Parathyroid adenoma (tissue), 2 donors: ENCODE measurements around the gene ISLR.

Experiments used
- H2AFZ ChIP-seq: fragments of 300-600 bp; sonication (generic); one replicate; pipeline ENCODE4 v1.7.0; 2017; ENCODE audit warnings: antibody characterized with exemption, mild to moderate bottlenecking
- H3K27ac ChIP-seq: fragments of 300-600 bp; sonication (generic); one replicate; pipeline ENCODE4 v1.7.0; 2017
- H3K27me3 ChIP-seq: fragments of 300-600 bp; sonication (generic); one replicate; pipeline ENCODE4 v1.7.0; 2017; ENCODE audit warnings: low read length; ENCODE audit not compliant: control insufficient read depth, insufficient read depth
- H3K36me3 ChIP-seq: fragments of 300-600 bp; sonication (generic); one replicate; pipeline ENCODE4 v1.7.0; 2017; ENCODE audit warnings: low read length; ENCODE audit not compliant: control insufficient read depth, insufficient read depth
- H3K4me1 ChIP-seq: fragments of 300-600 bp; sonication (generic); one replicate; pipeline ENCODE4 v1.7.0; 2017; ENCODE audit warnings: control low read depth
- H3K4me2 ChIP-seq: fragments of 300-600 bp; sonication (generic); one replicate; pipeline ENCODE4 v1.7.0; 2017; ENCODE audit warnings: low read length
- H3K4me3 ChIP-seq: fragments of 300-600 bp; sonication (generic); one replicate; pipeline ENCODE4 v1.7.0; 2017; ENCODE audit warnings: low read depth, low read length
- H3K79me2 ChIP-seq: fragments of 300-600 bp; sonication (generic); one replicate; pipeline ENCODE4 v1.7.0; 2017; ENCODE audit warnings: control low read depth
- H3K9ac ChIP-seq: fragments of 300-600 bp; sonication (generic); one replicate; pipeline ENCODE4 v1.7.0; 2017; ENCODE audit warnings: mild to moderate bottlenecking
- H3K9me3 ChIP-seq: fragments of 300-600 bp; sonication (generic); one replicate; pipeline ENCODE4 v1.7.0; 2017; ENCODE audit warnings: low read length; ENCODE audit not compliant: control insufficient read depth
- TF ChIP-seq, protein P1 (sequence below): fragments of 300-600 bp; sonication (generic); IDR thresholded peaks from one replicate; pipeline ENCODE4 v1.7.0; 2017; ENCODE audit warnings: antibody characterized with exemption, mild to moderate bottlenecking
- donor health status: primary hyperparathyroidism.

The ISLR gene

DNA sequence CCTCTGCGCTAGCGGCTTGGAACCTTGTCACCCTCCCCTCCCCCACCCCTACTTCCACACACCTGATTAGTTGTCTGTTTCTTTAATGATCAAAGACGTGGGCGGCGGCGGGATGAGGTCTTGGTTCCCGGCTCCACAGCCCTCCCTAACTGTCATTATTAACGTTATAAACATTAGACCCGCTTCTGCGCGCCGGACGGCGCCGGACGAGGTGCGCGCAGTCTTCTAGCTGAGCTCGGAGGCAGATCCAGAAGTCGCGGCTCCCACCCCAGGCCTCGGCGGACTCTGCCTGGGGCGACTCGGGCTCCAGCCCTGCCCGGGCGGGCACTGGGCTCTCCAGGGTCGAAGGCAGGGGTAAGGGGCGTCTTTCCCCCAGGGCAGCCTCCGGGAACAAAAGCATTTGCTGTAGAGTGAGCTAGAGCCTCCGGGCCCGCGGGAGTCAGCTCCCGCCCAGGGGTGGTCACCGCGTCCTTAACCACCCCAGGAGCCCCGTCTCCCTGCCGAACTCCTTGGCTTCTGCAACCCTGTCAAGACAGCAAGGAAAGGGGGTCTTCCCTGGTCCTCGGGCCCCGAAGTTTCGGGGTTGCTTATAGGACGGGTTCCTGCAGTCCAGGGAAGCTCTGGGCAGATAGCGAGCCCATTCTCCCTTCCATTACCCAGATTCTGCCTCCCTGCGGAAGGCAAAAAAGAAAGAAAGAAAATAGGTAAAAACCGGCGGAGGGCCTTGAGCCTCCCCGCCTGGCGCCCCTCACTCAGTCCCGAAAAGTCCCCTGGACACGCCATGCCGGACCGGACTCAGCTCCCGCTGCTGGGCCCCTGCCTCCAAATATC lies 45.3 kb upstream of the ISLR start:
- Histone ChIP-seq H3K27ac (no peak overlapping the region), H3K79me2 (no peaks in the 10 kb centered on the region), H3K4me3 (peak overlapping the region; percentile 16), H3K4me1 (no peaks in the 10 kb centered on the region), H3K4me2 (peak overlapping the region; percentile 64), H3K27me3 (peaks cover 3% of the 10 kb centered on the region), H3K9me3 (no peaks in the 10 kb centered on the region), H3K9ac (no peak overlapping the region), H2AFZ (peak overlapping the region; percentile 50), H3K36me3 (no peaks in the 10 kb centered on the region)
- TF ChIP-seq, protein P1, sequence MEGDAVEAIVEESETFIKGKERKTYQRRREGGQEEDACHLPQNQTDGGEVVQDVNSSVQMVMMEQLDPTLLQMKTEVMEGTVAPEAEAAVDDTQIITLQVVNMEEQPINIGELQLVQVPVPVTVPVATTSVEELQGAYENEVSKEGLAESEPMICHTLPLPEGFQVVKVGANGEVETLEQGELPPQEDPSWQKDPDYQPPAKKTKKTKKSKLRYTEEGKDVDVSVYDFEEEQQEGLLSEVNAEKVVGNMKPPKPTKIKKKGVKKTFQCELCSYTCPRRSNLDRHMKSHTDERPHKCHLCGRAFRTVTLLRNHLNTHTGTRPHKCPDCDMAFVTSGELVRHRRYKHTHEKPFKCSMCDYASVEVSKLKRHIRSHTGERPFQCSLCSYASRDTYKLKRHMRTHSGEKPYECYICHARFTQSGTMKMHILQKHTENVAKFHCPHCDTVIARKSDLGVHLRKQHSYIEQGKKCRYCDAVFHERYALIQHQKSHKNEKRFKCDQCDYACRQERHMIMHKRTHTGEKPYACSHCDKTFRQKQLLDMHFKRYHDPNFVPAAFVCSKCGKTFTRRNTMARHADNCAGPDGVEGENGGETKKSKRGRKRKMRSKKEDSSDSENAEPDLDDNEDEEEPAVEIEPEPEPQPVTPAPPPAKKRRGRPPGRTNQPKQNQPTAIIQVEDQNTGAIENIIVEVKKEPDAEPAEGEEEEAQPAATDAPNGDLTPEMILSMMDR: no peak

DNA sequence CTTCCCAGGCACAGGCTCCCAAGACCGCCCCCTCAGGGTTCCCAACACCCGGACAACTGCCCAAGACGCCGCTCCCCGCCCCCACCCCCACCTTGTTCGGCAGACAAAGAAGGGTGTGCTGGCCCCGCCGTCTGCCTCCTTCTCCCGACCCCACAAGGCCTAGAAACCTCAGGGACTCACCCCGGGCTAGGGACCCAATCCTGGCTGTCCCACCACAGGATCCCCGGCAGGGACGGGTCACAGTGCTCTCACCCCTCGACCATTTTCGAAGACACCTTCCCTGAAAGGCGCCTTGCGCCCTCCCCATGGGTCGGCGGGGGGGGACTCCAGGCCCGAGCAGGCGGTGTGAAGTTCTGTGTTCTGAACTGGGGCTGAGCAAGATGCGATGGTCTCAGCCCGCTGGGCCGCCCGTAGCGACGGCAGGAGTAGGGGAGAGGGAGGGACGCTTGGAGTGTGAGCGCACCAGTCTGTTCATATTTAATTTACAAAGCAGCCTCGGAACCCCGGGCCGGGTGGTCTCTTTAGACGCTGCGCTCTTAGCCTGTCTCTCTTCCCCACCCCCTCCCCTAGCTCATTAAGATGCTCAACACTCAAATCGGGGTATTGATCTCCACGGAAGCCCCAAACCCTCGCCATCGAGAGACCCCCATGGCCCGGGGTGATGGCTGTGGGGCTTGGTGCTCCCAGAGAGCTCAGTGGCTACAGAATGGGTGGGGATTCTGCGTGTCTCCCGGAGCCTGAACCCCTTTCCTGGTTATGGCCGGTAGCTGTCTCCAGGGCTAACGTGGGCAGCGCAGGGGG lies 44.5 kb upstream of the ISLR start:
- TF ChIP-seq, protein P1: no peak
- no peaks in the 10 kb centered on the region for H3K9me3 ChIP-seq
- no peaks in the 10 kb centered on the region for H3K36me3 ChIP-seq
- no peak overlapping the region for H3K4me3 ChIP-seq
- peaks cover 6% of the 10 kb centered on the region for H3K27me3 ChIP-seq
- no peak overlapping the region for H2AFZ ChIP-seq
- no peak overlapping the region for H3K27ac ChIP-seq
- H3K79me2 ChIP-seq: no peaks in the 10 kb centered on the region
- peak overlapping the region; percentile 22 for H3K4me2 ChIP-seq
- no peak overlapping the region for H3K9ac ChIP-seq
- H3K4me1 ChIP-seq: no peaks in the 10 kb centered on the region

DNA sequence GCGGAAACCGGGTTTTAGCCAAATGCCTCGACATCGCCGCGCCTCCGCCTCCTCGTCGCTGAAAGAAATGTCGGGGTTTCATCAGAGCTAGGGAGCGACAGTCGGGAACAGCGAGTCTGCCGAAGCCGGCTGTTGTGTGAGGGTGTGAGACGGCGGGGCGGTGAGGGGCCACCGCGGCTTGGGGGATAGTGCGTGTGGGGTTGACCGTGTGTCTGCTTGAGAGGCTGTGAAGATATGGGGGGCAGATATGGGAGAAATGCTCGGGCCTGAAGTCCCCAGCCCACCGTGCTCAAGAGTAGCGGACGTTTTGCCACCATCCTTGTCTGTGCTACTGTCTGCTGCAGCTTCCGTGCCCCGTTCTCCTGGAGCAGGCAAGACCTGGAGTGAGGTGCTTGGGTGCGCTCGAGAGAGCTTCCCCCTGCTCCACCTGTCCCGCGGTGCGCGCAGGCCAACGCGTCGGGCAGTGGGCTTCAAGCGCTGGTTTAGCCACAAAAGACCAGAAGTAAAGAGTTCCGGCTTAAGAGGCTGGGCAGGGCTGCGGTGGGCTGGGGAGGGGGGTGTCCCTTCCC lies 43.8 kb upstream of the ISLR start:
- Histone ChIP-seq H3K27me3 (peaks cover 6% of the 10 kb centered on the region), H3K36me3 (no peaks in the 10 kb centered on the region), H3K4me2 (no peak overlapping the region), H2AFZ (no peak overlapping the region), H3K4me3 (no peak overlapping the region), H3K79me2 (no peaks in the 10 kb centered on the region), H3K9me3 (no peaks in the 10 kb centered on the region), H3K9ac (no peak overlapping the region), H3K4me1 (no peaks in the 10 kb centered on the region), H3K27ac (no peak overlapping the region)
- TF ChIP-seq, protein P1: no peak

DNA sequence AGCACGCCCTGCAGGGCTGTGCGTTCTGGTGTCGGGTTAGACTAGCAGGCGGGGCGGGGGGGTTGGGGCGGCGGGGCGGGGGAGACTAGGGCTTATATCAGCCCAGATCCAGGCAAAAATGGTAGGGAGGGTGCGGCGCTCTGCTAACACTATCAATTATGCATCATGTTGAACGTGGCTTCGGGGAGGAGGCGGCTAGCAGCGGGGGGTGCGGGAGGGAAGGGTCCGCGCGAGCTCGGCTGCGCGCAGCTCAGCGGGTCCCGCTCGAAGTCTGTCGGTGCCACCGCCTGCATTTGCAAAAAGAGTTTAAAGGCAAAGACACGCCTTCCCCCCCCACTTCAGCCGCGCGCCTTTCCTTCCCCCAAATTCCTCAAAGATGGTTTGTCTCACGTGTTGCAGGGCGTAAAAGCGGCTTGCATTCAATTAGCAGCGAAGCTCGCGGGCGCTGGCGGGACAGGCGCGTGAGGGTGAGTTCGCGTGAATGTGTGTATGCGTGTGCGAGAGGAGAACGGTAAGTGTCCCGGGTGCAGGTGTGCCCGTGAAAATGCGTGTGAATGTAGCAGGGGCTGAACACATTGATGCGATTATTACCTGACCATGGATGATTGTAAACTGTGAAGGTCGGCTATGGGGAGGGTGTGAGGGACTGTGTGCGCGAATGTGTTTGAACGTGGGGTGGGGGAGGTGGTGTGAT lies 43.2 kb upstream of the ISLR start, which contains the start of gene ISLR2:
Gene ISLR2, plus strand, starts transcription at position 432 of the 694 bp plus-strand sequence. CDS start 2,169 bp downstream, outside the sequence.
- TF ChIP-seq, protein P1: no peak
- no peak within 1 kb of the TSS for H3K9ac ChIP-seq
- H3K27ac ChIP-seq: no peak within 1 kb of the TSS
- H2AFZ ChIP-seq: no peak within 1 kb of the TSS
- H3K36me3 ChIP-seq: no peaks in the 10 kb centered on the region
- H3K4me3 ChIP-seq: no peak within 1 kb of the TSS
- H3K27me3 ChIP-seq: peaks cover 6% of the 10 kb centered on the region
- H3K4me2 ChIP-seq: no peak within 1 kb of the TSS
- H3K4me1 ChIP-seq: no peaks in the 10 kb centered on the region
- H3K9me3 ChIP-seq: no peaks in the 10 kb centered on the region
- no peaks in the 10 kb centered on the region for H3K79me2 ChIP-seq
